Astrocyte (in vitro differentiated cells and primary cell): ENCODE data around the gene ID4. TPM values are rescaled to one million over a fixed set of nuclear protein-coding genes. Genes with fewer than 3 reads are reported as not detected.

Source experiments
- DNase-seq: peaks from one replicate; pipeline ENCODE4 v3.0.0-alpha.2; 2010; ENCODE audit warnings: low read depth
- FAIRE-seq: peaks from 2 replicates; lab custom pipeline; 2011; peaks lifted over from hg19 to GRCh38; lab: Jason Lieb, UNC
- H2AFZ ChIP-seq: 2 replicates; pipeline ENCODE4 v1.6.0; 2012; ENCODE audit warnings: low read depth, low read length, inconsistent platforms
- H3K27ac ChIP-seq: 2 replicates; pipeline ENCODE4 v1.5.1; 2011; ENCODE audit warnings: low read depth, low read length, inconsistent platforms
- H3K27me3 ChIP-seq: 2 replicates; pipeline ENCODE4 v1.6.0; 2011; ENCODE audit warnings: low read length, inconsistent platforms; ENCODE audit not compliant: insufficient read depth
- H3K36me3 ChIP-seq: 2 replicates; pipeline ENCODE4 v1.5.1; 2011; ENCODE audit warnings: low read length, inconsistent platforms; ENCODE audit not compliant: insufficient read depth
- H3K4me1 ChIP-seq: 2 replicates; pipeline ENCODE4 v1.5.1; 2011; ENCODE audit warnings: low read length, inconsistent platforms; ENCODE audit not compliant: insufficient read depth
- H3K4me2 ChIP-seq: 2 replicates; pipeline ENCODE4 v1.6.0; 2012; ENCODE audit warnings: low read length, inconsistent platforms
- H3K4me3 ChIP-seq: 2 replicates; pipeline ENCODE4 v1.5.1; 2011; ENCODE audit warnings: low read depth, mild to moderate bottlenecking, low read length, inconsistent platforms; ENCODE audit not compliant: insufficient read depth
- H3K79me2 ChIP-seq: 2 replicates; pipeline ENCODE4 v1.6.0; 2012; ENCODE audit warnings: mild to moderate bottlenecking, low read length, inconsistent platforms; ENCODE audit not compliant: insufficient read depth
- H3K9ac ChIP-seq: 2 replicates; pipeline ENCODE4 v1.6.0; 2012; ENCODE audit warnings: mild to moderate bottlenecking, low read length, inconsistent platforms
- H3K9me3 ChIP-seq: 2 replicates; pipeline ENCODE4 v1.5.1; 2012; ENCODE audit warnings: low read depth, mild to moderate bottlenecking, low read length, inconsistent platforms; ENCODE audit not compliant: insufficient read depth
- H4K20me1 ChIP-seq: 2 replicates; pipeline ENCODE4 v1.6.0; 2012; ENCODE audit warnings: low read length, inconsistent platforms; ENCODE audit not compliant: insufficient read depth
- H3K27ac Mint-ChIP-seq: one replicate; pipeline ENCODE4 v1.8.0; 2021; ENCODE audit warnings: mild to moderate bottlenecking, mixed read lengths; ENCODE audit not compliant: unreplicated experiment
- H3K27me3 Mint-ChIP-seq: one replicate; pipeline ENCODE4 v1.8.0; 2021; ENCODE audit warnings: low read depth, mixed read lengths; ENCODE audit not compliant: unreplicated experiment
- H3K36me3 Mint-ChIP-seq: one replicate; pipeline ENCODE4 v1.8.0; 2021; ENCODE audit warnings: low read depth, mixed read lengths; ENCODE audit not compliant: unreplicated experiment
- H3K4me1 Mint-ChIP-seq: one replicate; pipeline ENCODE4 v1.8.0; 2021; ENCODE audit warnings: low read depth, mixed read lengths; ENCODE audit not compliant: unreplicated experiment
- H3K4me3 Mint-ChIP-seq: one replicate; pipeline ENCODE4 v1.8.0; 2021; ENCODE audit warnings: mild to moderate bottlenecking, moderate library complexity, mixed read lengths; ENCODE audit not compliant: unreplicated experiment
- H3K9me3 Mint-ChIP-seq: one replicate; pipeline ENCODE4 v1.8.0; 2021; ENCODE audit warnings: mild to moderate bottlenecking, mixed read lengths; ENCODE audit not compliant: unreplicated experiment
- EZH2 ChIP-seq: IDR thresholded peaks from 2 replicates; pipeline ENCODE4 v1.6.1; 2012; ENCODE audit warnings: mild to moderate bottlenecking, low read length, inconsistent platforms; ENCODE audit not compliant: insufficient read depth
- total RNA-seq: library from RNA; stranded (reverse); gene quantifications from 2 replicates; pipeline ENCODE4 v1.2.1, GENCODE V29; 2021
- TF ChIP-seq, protein P1 (sequence below): IDR thresholded peaks from 2 replicates; pipeline ENCODE4 v1.5.1; 2011; ENCODE audit warnings: low read depth, mild to moderate bottlenecking, inconsistent platforms, low read length, moderate library complexity; ENCODE audit not compliant: insufficient read depth

Gene ID4
- total RNA-seq, 1 donor from 2014 or later = 12.8 TPM

- Histone ChIP-seq H4K20me1 (no peaks in the 10 kb centered on the region), H3K79me2 (no peaks in the 10 kb centered on the region), H3K9ac (no peak overlapping the region), H3K4me1 (peaks cover 9% of the 10 kb centered on the region), H3K4me3 (no peak overlapping the region), H3K27me3 (no peaks in the 10 kb centered on the region), H2AFZ (no peak overlapping the region), H3K27ac (no peak overlapping the region), H3K36me3 (no peaks in the 10 kb centered on the region), H3K4me2 (no peak overlapping the region), H3K9me3 (no peaks in the 10 kb centered on the region)
- no peak overlapping the region for H3K27ac Mint-ChIP-seq
- FAIRE-seq = no peak
- peaks cover 5% of the 10 kb centered on the region for H3K27me3 Mint-ChIP-seq
- peaks cover 14% of the 10 kb centered on the region for H3K4me1 Mint-ChIP-seq
- H3K36me3 Mint-ChIP-seq = no peaks in the 10 kb centered on the region
- no peak overlapping the region for H3K4me3 Mint-ChIP-seq
- DNase-seq = no peak
- H3K9me3 Mint-ChIP-seq = no peaks in the 10 kb centered on the region
- TF ChIP-seq, protein P1, sequence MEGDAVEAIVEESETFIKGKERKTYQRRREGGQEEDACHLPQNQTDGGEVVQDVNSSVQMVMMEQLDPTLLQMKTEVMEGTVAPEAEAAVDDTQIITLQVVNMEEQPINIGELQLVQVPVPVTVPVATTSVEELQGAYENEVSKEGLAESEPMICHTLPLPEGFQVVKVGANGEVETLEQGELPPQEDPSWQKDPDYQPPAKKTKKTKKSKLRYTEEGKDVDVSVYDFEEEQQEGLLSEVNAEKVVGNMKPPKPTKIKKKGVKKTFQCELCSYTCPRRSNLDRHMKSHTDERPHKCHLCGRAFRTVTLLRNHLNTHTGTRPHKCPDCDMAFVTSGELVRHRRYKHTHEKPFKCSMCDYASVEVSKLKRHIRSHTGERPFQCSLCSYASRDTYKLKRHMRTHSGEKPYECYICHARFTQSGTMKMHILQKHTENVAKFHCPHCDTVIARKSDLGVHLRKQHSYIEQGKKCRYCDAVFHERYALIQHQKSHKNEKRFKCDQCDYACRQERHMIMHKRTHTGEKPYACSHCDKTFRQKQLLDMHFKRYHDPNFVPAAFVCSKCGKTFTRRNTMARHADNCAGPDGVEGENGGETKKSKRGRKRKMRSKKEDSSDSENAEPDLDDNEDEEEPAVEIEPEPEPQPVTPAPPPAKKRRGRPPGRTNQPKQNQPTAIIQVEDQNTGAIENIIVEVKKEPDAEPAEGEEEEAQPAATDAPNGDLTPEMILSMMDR = no peak
- TF ChIP-seq EZH2 = no peak
Measured at GRCh38 chr6:19855536-19855935, 18.4 kb downstream of the ID4 start.

- Histone ChIP-seq H3K27me3 (no peaks in the 10 kb centered on the region), H4K20me1 (no peaks in the 10 kb centered on the region), H3K9ac (no peak overlapping the region), H3K4me2 (no peak overlapping the region), H3K9me3 (no peaks in the 10 kb centered on the region), H2AFZ (no peak overlapping the region), H3K4me1 (no peaks in the 10 kb centered on the region), H3K4me3 (no peak overlapping the region), H3K79me2 (no peaks in the 10 kb centered on the region), H3K27ac (no peak overlapping the region), H3K36me3 (no peaks in the 10 kb centered on the region)
- FAIRE-seq (no peak), DNase-seq (no peak)
- no peak overlapping the region for H3K27ac Mint-ChIP-seq
- TF ChIP-seq, protein P1 = no peak
- TF ChIP-seq EZH2 = no peak
- H3K9me3 Mint-ChIP-seq = no peaks in the 10 kb centered on the region
- H3K4me1 Mint-ChIP-seq = peaks cover 6% of the 10 kb centered on the region
- no peak overlapping the region for H3K4me3 Mint-ChIP-seq
- H3K36me3 Mint-ChIP-seq = no peaks in the 10 kb centered on the region
- peaks cover 5% of the 10 kb centered on the region for H3K27me3 Mint-ChIP-seq
Measured at GRCh38 chr6:19857139-19857538, 20.0 kb downstream of the ID4 start.

DNA sequence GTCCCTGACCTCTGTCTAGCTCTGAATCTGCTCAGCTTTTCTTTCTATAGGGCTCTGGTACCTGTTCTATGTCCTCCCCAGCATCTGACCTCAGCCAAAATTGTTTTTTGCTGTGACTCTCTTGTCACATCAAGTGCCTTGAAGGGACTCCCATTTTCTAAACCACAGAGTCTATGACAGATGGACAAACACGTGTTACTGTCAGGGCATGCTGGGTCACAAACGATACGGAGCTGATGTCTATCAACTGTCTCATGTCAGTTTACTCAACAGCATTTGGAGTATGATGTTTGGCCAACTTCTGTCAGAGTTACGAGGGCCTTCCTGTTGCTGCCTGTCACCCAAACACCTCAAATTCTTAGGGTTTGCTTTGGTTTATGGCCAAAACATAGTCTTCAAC lies 20.5 kb downstream of the ID4 start:
- H3K27me3 ChIP-seq = no peaks in the 10 kb centered on the region
- Mint-ChIP-seq H3K36me3 (no peaks in the 10 kb centered on the region), H3K9me3 (no peaks in the 10 kb centered on the region), H3K4me3 (no peak overlapping the region), H3K4me1 (peaks cover 6% of the 10 kb centered on the region), H3K27ac (no peak overlapping the region), H3K27me3 (peaks cover 5% of the 10 kb centered on the region)
- no peak overlapping the region for H2AFZ ChIP-seq
- H3K36me3 ChIP-seq = no peaks in the 10 kb centered on the region
- DNase-seq (no peak), FAIRE-seq (no peak)
- no peaks in the 10 kb centered on the region for H3K79me2 ChIP-seq
- no peak overlapping the region for H3K9ac ChIP-seq
- no peak overlapping the region for H3K4me2 ChIP-seq
- no peak overlapping the region for H3K27ac ChIP-seq
- no peaks in the 10 kb centered on the region for H3K4me1 ChIP-seq
- no peak overlapping the region for H3K4me3 ChIP-seq
- no peaks in the 10 kb centered on the region for H3K9me3 ChIP-seq
- no peaks in the 10 kb centered on the region for H4K20me1 ChIP-seq
- no peak for TF ChIP-seq EZH2
- TF ChIP-seq, protein P1 = no peak
